GM12801 (cell line): ENCODE results near the gene KLHL21.

Experiments used
- CTCF ChIP-seq: IDR thresholded peaks from one replicate; pipeline ENCODE4 v1.5.1; 2011; ENCODE audit warnings: control low read depth; ENCODE audit not compliant: insufficient read length; ENCODE audit errors: extremely low read depth

KLHL21 gene

GRCh38 chr1:6574818-6575217 is 27.9 kb downstream of the KLHL21 start:
- TF ChIP-seq CTCF = no peak

DNA sequence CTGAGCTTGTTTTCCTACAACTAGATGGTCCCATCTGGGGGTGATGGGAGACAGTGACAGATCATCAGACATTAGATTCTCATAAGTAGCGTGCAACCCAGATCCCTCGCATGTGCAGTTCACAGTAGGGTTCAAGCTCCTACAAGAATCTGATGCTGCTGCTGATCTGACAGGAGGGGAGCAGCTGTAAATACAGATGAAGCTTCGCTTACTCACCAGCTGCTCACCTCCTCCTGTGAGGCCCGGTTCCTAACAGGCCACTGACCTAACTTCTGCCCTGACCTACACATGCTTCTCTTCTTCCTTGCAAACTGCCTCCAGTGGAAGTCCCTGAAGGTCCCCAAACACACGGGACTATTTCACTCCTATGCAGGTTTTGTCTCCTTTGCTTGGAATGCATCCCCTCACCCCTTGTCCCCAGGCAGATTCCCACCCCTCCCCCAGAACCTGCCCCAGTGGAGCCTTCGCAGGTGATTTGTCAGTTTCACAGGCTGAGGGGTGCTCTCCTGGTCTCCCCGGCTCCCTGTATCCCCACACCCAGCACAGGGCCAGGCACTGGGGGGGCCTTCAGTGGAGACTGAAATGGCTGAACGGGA is 28.5 kb downstream of the KLHL21 start:
- TF ChIP-seq CTCF = no peak

DNA sequence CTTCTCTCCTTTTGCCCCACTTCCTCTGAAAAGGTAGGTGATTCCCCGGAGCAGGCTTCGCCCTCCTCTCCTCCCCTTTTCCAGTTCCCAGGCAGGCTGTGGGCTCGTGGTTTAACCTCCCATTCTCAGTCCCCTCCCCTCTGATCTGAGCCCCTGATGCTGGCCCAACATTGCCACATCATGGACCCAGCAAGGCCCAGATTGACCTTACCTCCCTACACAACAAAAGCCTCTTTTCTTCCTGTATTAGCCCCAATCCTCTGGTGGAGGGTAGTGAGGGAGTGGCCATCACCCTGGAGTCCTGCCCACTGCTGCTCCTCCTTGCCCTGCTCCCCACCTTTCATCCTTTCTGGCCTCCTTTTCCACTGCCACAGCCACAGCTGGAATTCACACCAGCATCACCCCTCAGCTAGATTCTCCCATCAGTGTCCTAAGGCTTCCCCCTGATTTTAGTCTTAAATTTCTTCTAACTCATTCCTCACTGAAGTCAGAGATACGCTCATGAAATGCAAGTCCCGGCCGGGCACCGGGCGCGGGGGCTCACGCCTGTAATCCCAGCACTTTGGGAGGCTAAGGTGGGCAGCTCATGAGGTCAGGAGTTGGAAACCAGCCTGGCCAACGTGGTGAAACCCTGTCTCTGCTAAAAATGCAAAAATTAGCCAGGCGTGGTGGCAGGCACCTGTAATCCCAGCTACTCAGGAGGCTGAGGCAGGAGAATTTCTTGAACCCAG is 29.9 kb downstream of the KLHL21 start:
- TF ChIP-seq CTCF = no peak

GRCh38 chr1:6570987-6571386 is 31.7 kb downstream of the KLHL21 start:
- TF ChIP-seq CTCF = no peak

DNA sequence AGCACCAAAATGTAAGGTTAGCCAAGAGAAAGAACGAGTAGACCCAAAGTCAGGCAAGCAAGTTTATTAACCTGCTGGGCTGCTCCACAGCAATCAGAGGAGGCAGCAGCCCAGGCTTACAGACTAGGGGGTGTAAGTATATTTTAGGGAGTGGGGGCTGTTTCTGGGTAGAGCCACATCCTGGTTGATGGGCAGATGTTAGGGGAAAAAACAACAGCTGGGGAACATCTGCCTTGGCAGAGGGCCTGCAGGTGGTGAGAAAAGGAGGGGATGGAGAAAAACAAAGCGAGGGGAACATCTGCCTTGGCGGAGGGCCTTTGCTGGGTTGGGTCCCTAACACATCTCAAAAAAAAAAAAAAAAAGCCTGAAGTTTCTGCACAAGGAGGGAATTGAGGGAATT is 32.6 kb downstream of the KLHL21 start:
- TF ChIP-seq CTCF = no peak

- no peak for TF ChIP-seq CTCF
Observed at GRCh38 chr1:6569033-6569432, 33.6 kb downstream of the KLHL21 start.

GRCh38 chr1:6560267-6560666 is 42.4 kb downstream of the KLHL21 start:
- no peak for TF ChIP-seq CTCF
